Neural progenitor cell (in vitro differentiated cells): ENCODE results near the gene ACACB.

Source experiments
- CTCF ChIP-seq: fragments of 200-600 bp; sonication (generic); IDR thresholded peaks from 2 replicates; pipeline ENCODE4 v1.5.1; 2017; ENCODE audit warnings: antibody characterized with exemption, mild to moderate bottlenecking
- EZH2 ChIP-seq: fragments of 200-600 bp; sonication (generic); IDR thresholded peaks from 2 replicates; pipeline ENCODE4 v1.6.1; 2017; ENCODE audit warnings: antibody characterized with exemption, mild to moderate bottlenecking, moderate library complexity
- EZH2phosphoT487 ChIP-seq: fragments of 200-600 bp; sonication (generic); IDR thresholded peaks from 2 replicates; pipeline ENCODE4 v1.6.1; 2017; ENCODE audit warnings: antibody characterized with exemption

GRCh38 chr12:109299849-109300248 is 183.5 kb downstream of the ACACB start:
- TF ChIP-seq CTCF, result no peak
- no peak for TF ChIP-seq EZH2
- TF ChIP-seq EZH2phosphoT487, result no peak
